Measurements from ENCODE around the gene ATF7IP.

DNA sequence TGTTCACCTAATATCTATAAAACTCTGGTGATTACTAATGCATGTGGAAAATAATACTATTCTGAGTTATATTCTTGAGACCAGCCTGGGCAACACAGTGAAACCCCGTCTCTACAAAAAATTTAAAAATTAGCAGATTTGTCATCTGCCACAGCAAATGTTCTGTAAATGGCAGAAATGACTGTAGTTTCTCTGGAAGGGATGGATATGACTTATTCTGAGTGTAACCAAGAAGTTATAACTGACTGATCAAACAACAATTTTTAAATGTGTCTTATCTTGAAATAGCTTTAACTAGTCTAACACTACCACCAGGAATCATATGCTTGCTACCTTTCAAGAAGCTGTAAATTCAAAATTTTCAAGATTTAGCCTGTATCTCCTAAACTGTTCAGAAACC is 113.5 kb downstream of the ATF7IP start:
- TF ChIP-seq, protein P1, sequence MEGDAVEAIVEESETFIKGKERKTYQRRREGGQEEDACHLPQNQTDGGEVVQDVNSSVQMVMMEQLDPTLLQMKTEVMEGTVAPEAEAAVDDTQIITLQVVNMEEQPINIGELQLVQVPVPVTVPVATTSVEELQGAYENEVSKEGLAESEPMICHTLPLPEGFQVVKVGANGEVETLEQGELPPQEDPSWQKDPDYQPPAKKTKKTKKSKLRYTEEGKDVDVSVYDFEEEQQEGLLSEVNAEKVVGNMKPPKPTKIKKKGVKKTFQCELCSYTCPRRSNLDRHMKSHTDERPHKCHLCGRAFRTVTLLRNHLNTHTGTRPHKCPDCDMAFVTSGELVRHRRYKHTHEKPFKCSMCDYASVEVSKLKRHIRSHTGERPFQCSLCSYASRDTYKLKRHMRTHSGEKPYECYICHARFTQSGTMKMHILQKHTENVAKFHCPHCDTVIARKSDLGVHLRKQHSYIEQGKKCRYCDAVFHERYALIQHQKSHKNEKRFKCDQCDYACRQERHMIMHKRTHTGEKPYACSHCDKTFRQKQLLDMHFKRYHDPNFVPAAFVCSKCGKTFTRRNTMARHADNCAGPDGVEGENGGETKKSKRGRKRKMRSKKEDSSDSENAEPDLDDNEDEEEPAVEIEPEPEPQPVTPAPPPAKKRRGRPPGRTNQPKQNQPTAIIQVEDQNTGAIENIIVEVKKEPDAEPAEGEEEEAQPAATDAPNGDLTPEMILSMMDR (IDR thresholded peaks at IDR 0.05): no peak
- no peak for TF ChIP-seq POLR2A (IDR thresholded peaks at IDR 0.05)
